Muscle of leg (tissue), 11 donors: ENCODE results near the gene CDH22. TPM values are rescaled to one million over a fixed set of nuclear protein-coding genes. Genes with fewer than 3 reads are reported as not detected.

Source experiments
- DNase-seq: peaks from one replicate; pipeline ENCODE4 v3.0.0; 2013
- H3K27ac ChIP-seq: one replicate; pipeline ENCODE4 v1.5.1; 2013; ENCODE audit warnings: mild to moderate bottlenecking, low read length, control low read depth
- H3K27me3 ChIP-seq: one replicate; pipeline ENCODE4 v1.6.1; 2013; ENCODE audit warnings: low read length; ENCODE audit not compliant: control insufficient read depth, insufficient read depth
- H3K36me3 ChIP-seq: one replicate; pipeline ENCODE4 v1.6.1; 2013; ENCODE audit warnings: low read length; ENCODE audit not compliant: control insufficient read depth, insufficient read depth
- H3K4me1 ChIP-seq: one replicate; pipeline ENCODE4 v1.6.1; 2013; ENCODE audit warnings: low read length; ENCODE audit not compliant: control insufficient read depth, insufficient read depth
- H3K4me3 ChIP-seq: one replicate; pipeline ENCODE4 v1.5.1; 2013; ENCODE audit warnings: low read length, control low read depth
- H3K9me3 ChIP-seq: replicated peaks from 2 replicates; pipeline ENCODE4 v1.6.1; 2013; ENCODE audit warnings: low read depth, low read length; ENCODE audit not compliant: control insufficient read depth
- WGBS: methylation state at CpG from one replicate; pipeline ENCODE4 v1.1.5; 2013; ENCODE audit warnings: missing lambda C conversion rate; ENCODE audit not compliant: insufficient coverage; 5-methylcytosine and 5-hydroxymethylcytosine counted together
- polyA plus RNA-seq, 8 donors: library from polyadenylated mRNA; unstranded; fragments of 120-200 nt; gene quantifications; one replicate each; pipeline versions ENCODE4 v1.2.1 to v1.2.3, GENCODE V29; 2013; ENCODE audit warnings: inconsistent platforms in 1 of 8, low replicate concordance in 1 of 8; ENCODE audit not compliant: insufficient read length in 8 of 8, insufficient read depth in 1 of 8
- total RNA-seq: library from RNA; stranded (reverse); fragments of 120-200 nt; gene quantifications from one replicate; pipeline ENCODE4 v1.2.4, GENCODE V29; 2013

The CDH22 gene
- total and polyA plus RNA-seq, 9 donors, result 0.13 to 0.43 (median 0.25) TPM

DNA sequence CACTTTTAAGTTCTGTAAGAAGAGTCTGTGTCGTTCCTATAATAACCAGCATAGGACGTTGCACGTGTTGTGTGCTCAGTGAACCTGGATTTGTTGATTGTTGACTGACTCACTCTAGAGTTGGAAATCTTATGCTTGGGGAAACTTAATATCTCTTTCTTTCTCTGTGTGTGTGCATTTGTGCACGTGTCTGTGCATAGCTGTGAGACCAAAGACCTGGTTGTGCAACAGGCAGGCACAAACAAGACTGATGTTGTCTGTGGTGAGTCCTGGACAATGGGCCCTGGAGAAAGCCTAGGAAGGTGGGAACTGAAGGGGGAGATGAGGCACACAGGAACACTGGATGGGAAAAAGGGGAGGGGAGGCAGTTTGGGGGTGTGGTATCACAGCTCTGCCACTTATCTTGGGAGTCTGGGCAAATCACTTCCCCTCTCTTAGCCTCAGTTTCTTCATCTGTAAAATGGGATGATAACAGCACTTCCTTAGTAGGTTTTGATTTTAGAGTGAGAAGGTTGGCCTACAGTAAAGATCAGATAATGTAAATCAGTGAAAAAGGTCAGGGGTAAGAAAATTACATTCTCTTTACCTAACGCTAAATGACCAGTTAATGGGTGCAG is 181.8 kb downstream of the CDH22 start:
- H3K27ac ChIP-seq, result no peak overlapping the region
- DNase-seq, result no peak
- WGBS, result no CpG with 5 or more reads among the region's 5 CpGs
- H3K36me3 ChIP-seq, result no peaks in the 10 kb centered on the region
- peaks cover 21% of the 10 kb centered on the region for H3K27me3 ChIP-seq
- H3K4me1 ChIP-seq, result peaks cover 11% of the 10 kb centered on the region
- no peak overlapping the region for H3K4me3 ChIP-seq
- no peaks in the 10 kb centered on the region for H3K9me3 ChIP-seq

Other genes with a start within 250 kb of the CDH22 start
- gene NCOA5, start 218.5 kb downstream of the CDH22 start, total RNA-seq, result 19.3 TPM
- 10 to 100 TPM; 25.4 to 39.4 (median 31.1) TPM for gene NCOA5, start 218.5 kb downstream of the CDH22 start, polyA plus RNA-seq
- 6.0 TPM for gene CD40, start 190.2 kb downstream of the CDH22 start, total RNA-seq
- 1 to 10 TPM; 5.2 to 7.5 (median 6.0) TPM for gene CD40, start 190.2 kb downstream of the CDH22 start, polyA plus RNA-seq
- gene ELMO2, start 98.1 kb upstream of the CDH22 start, total RNA-seq, result 30.1 TPM
- 10 to 100 TPM; 35.0 to 47.6 (median 40.7) TPM for gene ELMO2, start 98.1 kb upstream of the CDH22 start, polyA plus RNA-seq
- gene ZNF334, start 205.1 kb upstream of the CDH22 start, total RNA-seq, result 8.5 TPM
- gene ZNF334, start 205.1 kb upstream of the CDH22 start, polyA plus RNA-seq, result 10 to 100 TPM in 3 of 8 donors, 1 to 10 TPM in 5; 7.0 to 17.6 (median 9.0) TPM
- gene OCSTAMP, start 242.2 kb upstream of the CDH22 start, total RNA-seq, result not detected
- not detected for gene OCSTAMP, start 242.2 kb upstream of the CDH22 start, polyA plus RNA-seq